WTC11 (cell line): ENCODE measurements around the gene FOXL2NB. TPM values are rescaled to one million over a fixed set of nuclear protein-coding genes. Genes with fewer than 3 reads are reported as not detected.

Experiments used
- ATAC-seq: fragments of 200-7000 bp; cut with Tn5 transposase; 2 replicates; pipeline ENCODE4 v1.10.0; 2021; ENCODE audit warnings: mild to moderate bottlenecking, moderate library complexity
- CTCF ChIA-PET: fragments of 300-600 bp; sonication (Branson Sonifier 250); formaldehyde crosslinking; loops from one replicate; lab custom pipeline; 2021; ENCODE audit warnings: antibody characterized with exemption; lab: Charles Lee
- POLR2A ChIA-PET: fragments of 350-600 bp; sonication (Branson Sonifier 250); formaldehyde crosslinking; loops from one replicate; lab custom pipeline; 2021; ENCODE audit warnings: antibody characterized with exemption; lab: Charles Lee
- DNase-seq: peaks from one replicate; pipeline ENCODE4 v3.0.0; 2021; ENCODE audit warnings: low spot score
- H3K27ac Mint-ChIP-seq: 2 replicates; pipeline ENCODE4 v1.8.0; 2021; ENCODE audit warnings: mixed read lengths
- H3K27me3 Mint-ChIP-seq: 2 replicates; pipeline ENCODE4 v1.8.0; 2021; ENCODE audit warnings: low read depth, mild to moderate bottlenecking, moderate library complexity, mixed read lengths
- H3K36me3 Mint-ChIP-seq: 2 replicates; pipeline ENCODE4 v1.8.0; 2021; ENCODE audit warnings: mixed read lengths
- H3K4me1 Mint-ChIP-seq: 2 replicates; pipeline ENCODE4 v1.8.0; 2022; ENCODE audit warnings: mixed read lengths
- H3K4me3 Mint-ChIP-seq: 2 replicates; pipeline ENCODE4 v1.8.0; 2021; ENCODE audit warnings: mild to moderate bottlenecking, moderate library complexity, mixed read lengths
- H3K9me3 Mint-ChIP-seq: 2 replicates; pipeline ENCODE4 v1.8.0; 2021; ENCODE audit warnings: mixed read lengths
- CREM ChIP-seq: sonication (generic); formaldehyde crosslinking; IDR thresholded peaks from 2 replicates; pipeline ENCODE4 v1.8.1; 2022; ENCODE audit warnings: mild to moderate bottlenecking, missing genetic modification reagents, moderate library complexity
- ESRRA ChIP-seq: sonication (generic); formaldehyde crosslinking; IDR thresholded peaks from 2 replicates; pipeline ENCODE4 v1.8.1; 2022; ENCODE audit warnings: mild to moderate bottlenecking, missing genetic modification reagents, borderline replicate concordance
- ETV6 ChIP-seq: sonication (generic); formaldehyde crosslinking; IDR thresholded peaks from 2 replicates; pipeline ENCODE4 v1.8.1; 2022; ENCODE audit warnings: mild to moderate bottlenecking, missing genetic modification reagents
- IRF2 ChIP-seq: sonication (generic); formaldehyde crosslinking; IDR thresholded peaks from 2 replicates; pipeline ENCODE4 v1.8.0; 2022; ENCODE audit warnings: low read depth, missing genetic modification reagents, borderline replicate concordance
- MLX ChIP-seq: sonication (generic); formaldehyde crosslinking; IDR thresholded peaks from 2 replicates; pipeline ENCODE4 v1.8.1; 2023; ENCODE audit warnings: mild to moderate bottlenecking, missing genetic modification reagents, moderate library complexity
- OVOL2 ChIP-seq: fragments of 250-450 bp; sonication (Bioruptor Pico); IDR thresholded peaks from 2 replicates; pipeline ENCODE4 v1.9.0; 2021; ENCODE audit warnings: mild to moderate bottlenecking, borderline replicate concordance
- SP1 ChIP-seq: sonication (generic); formaldehyde crosslinking; conservative IDR thresholded peaks from 2 replicates; pipeline ENCODE4 v1.8.1; 2022; ENCODE audit warnings: missing genetic modification reagents
- ZNF263 ChIP-seq: sonication (generic); formaldehyde crosslinking; IDR thresholded peaks from 2 replicates; pipeline ENCODE4 v1.8.1; 2022; ENCODE audit warnings: low read depth, mild to moderate bottlenecking, moderate library complexity, missing genetic modification reagents
- ZNF416 ChIP-seq: fragments of 250-450 bp; sonication (Bioruptor Pico); IDR thresholded peaks from 2 replicates; pipeline ENCODE4 v1.9.0; 2021; ENCODE audit warnings: mild to moderate bottlenecking, inconsistent platforms
- total RNA-seq: library from RNA; stranded (reverse); gene quantifications from 3 replicates; pipeline ENCODE4 v1.2.3, GENCODE V29; 2021
- TF ChIP-seq, protein P1 (sequence below): fragments of 250-450 bp; sonication (Bioruptor Pico); conservative IDR thresholded peaks from 2 replicates; pipeline ENCODE4 v1.9.0; 2021; ENCODE audit warnings: mild to moderate bottlenecking
- TF ChIP-seq, protein P2 (sequence below): sonication (generic); formaldehyde crosslinking; IDR thresholded peaks from 2 replicates; pipeline ENCODE4 v1.8.0; 2022; ENCODE audit warnings: missing genetic modification reagents
- TF ChIP-seq, protein P3 (sequence below): sonication (generic); formaldehyde crosslinking; IDR thresholded peaks from 2 replicates; pipeline ENCODE4 v1.8.0; 2023; ENCODE audit warnings: missing genetic modification reagents

The FOXL2NB gene
- total RNA-seq, 1 experiment from 2014 or later: 5.1 TPM

DNA sequence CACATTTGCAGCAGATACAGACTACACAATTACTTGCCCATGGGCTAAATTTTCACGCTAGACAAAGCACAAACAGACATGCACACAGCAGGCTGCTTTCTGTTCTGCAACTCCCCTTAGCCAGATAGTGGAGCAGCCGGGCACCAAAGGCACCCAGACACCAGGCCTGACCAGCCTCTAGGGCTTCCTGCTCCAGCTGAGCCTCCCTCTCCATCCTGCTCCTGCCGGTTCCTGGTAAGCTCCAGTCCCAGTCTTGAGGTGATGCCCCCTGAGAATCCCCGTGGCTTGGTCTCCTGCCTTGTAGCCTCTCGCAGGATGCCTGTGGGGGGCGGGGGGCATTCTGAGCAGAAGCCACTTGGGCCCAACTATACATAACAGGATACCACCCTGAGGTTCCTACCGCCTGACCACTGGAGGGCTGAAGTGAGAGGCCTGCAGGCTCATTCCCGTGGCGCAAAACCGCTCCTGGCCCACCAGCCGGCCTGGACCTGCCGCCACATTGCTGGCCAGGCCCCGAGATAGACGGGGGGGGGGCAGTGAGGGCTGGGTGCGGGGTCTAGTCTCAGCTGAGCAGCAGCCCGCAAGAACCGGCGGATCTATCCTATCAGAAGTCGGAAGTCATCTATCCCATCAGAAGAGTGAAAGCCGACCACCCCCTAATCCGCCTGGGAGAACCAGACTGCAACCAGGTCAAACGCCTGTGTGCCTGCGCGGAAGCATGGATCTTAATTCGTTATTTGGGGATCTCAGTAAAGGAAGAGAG, 4.0 kb upstream of the FOXL2NB start:
- DNase-seq: peak; percentile 51
- H3K27me3 Mint-ChIP-seq: peaks cover 98% of the 10 kb centered on the region
- CTCF ChIA-PET: interaction anchor here (1.0 to 5.0 kb wide), 4 partner anchors 18 to 386 kb away, joined by 5 to 24 read pairs (median 12); no protein-coding TSS in a partner anchor

DNA sequence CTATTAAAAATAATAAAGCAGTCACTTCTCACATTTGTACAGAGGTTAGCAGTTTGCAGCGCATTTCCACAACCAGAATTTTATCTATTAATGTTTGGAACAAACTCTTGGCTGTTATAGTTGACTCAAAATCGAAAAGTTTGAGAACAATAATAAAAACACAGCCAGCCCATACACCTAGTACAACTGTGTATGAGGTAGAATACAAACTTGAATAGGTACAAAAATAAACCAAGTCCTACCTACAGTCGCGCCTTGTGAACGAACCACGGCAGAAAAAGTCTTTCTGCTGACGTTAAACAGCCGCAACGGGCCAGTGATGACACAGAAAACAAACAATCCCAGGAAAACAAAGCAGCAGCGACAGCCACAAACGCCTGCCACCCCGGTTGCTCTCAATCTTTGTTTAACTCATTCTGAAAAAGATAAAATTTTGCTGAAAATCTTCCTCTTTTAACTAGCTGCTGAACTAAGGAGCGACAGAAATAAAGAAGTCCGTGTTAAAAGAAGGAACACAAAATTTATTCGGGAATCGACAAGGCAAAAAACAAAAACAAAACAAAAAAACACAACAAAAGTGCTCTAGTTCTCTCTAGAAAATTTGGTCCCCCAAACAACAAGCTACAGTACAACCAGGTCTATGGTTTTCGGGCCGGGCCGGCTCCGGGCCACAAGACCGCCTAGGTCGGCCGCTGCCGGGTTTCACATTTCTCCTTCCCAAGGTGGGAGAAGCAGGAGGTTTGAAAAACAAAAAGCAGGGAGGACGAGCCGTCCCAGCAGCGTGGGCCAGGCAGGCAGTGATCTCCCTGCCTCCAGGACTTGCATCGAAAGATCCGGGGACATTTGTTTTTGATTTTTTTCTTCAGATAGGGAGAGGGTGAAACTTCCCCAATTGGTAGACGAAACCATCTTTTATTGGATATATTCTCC, 3.0 kb upstream of the FOXL2NB start:
- no peaks in the 10 kb centered on the region; the same call in 1 of the 2 replicates for H3K36me3 Mint-ChIP-seq
- no peak overlapping the region for H3K27ac Mint-ChIP-seq
- H3K4me1 Mint-ChIP-seq: peaks cover 52% of the 10 kb centered on the region
- POLR2A ChIA-PET: no interaction called here
- no peaks in the 10 kb centered on the region for H3K9me3 Mint-ChIP-seq
- TF ChIP-seq, protein P1, sequence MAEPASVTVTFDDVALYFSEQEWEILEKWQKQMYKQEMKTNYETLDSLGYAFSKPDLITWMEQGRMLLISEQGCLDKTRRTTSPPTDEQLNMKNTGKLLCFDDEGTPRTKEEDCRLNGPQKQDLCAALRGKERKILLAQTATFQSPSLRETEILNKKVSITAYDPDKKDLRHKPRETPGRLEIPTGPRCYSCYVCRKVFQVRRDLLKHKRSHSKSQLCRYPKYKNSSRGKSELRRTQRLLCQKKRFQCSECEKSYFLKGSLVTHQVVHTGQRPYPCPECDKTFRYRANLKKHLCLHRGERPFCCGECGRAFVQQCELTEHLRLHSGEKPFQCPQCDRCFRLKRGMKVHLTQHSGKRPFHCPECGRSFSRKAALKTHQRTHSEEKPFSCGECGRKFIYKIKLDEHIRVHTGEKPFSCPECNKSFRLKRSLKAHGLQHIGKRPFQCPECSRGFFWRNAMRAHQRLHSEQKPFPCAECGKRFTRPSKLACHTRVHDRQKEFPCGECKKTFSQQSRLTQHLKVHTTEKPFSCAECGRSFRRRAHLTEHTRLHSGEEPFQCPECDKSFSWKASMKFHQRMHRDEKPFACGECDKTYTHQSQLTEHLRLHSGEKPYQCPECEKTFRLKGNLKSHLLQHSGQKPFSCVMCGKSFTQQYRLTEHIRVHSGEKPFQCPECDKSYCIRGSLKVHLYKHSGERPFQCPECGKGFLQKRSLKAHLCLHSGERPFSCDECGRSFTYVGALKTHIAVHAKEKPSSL (CRISPR knock-in tag): no peak
- TF ChIP-seq, protein P2, sequence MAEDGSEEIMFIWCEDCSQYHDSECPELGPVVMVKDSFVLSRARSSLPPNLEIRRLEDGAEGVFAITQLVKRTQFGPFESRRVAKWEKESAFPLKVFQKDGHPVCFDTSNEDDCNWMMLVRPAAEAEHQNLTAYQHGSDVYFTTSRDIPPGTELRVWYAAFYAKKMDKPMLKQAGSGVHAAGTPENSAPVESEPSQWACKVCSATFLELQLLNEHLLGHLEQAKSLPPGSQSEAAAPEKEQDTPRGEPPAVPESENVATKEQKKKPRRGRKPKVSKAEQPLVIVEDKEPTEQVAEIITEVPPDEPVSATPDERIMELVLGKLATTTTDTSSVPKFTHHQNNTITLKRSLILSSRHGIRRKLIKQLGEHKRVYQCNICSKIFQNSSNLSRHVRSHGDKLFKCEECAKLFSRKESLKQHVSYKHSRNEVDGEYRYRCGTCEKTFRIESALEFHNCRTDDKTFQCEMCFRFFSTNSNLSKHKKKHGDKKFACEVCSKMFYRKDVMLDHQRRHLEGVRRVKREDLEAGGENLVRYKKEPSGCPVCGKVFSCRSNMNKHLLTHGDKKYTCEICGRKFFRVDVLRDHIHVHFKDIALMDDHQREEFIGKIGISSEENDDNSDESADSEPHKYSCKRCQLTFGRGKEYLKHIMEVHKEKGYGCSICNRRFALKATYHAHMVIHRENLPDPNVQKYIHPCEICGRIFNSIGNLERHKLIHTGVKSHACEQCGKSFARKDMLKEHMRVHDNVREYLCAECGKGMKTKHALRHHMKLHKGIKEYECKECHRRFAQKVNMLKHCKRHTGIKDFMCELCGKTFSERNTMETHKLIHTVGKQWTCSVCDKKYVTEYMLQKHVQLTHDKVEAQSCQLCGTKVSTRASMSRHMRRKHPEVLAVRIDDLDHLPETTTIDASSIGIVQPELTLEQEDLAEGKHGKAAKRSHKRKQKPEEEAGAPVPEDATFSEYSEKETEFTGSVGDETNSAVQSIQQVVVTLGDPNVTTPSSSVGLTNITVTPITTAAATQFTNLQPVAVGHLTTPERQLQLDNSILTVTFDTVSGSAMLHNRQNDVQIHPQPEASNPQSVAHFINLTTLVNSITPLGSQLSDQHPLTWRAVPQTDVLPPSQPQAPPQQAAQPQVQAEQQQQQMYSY (CRISPR knock-in tag): peak; percentile 92
- TF ChIP-seq CREM (no peak), MLX (CRISPR knock-in tag) (no peak), ZNF416 (CRISPR knock-in tag) (no peak), ZNF263 (CRISPR knock-in tag) (no peak), ESRRA (no peak), SP1 (CRISPR knock-in tag) (no peak), OVOL2 (no peak)
- peaks cover 98% of the 10 kb centered on the region for H3K27me3 Mint-ChIP-seq
- peak overlapping the region; percentile 80 for H3K4me3 Mint-ChIP-seq
- ATAC-seq: no peak
- CTCF ChIA-PET: interaction anchor here (0.7 to 9.6 kb wide), 7 partner anchors 5 to 385 kb away, joined by 5 to 158 read pairs (median 9); no protein-coding TSS in a partner anchor
- DNase-seq: peak; percentile 60

More for the DNA sequence above, 4.0 kb upstream of the FOXL2NB start:
- H3K9me3 Mint-ChIP-seq: no peaks in the 10 kb centered on the region
- H3K4me1 Mint-ChIP-seq: peaks cover 51% of the 10 kb centered on the region
- POLR2A ChIA-PET: interaction anchor here (1.0 kb wide), 1 partner anchor 9 kb away, joined by 4 read pairs; no protein-coding TSS in a partner anchor
- no peak overlapping the region for H3K27ac Mint-ChIP-seq
- peak overlapping the region; percentile 80 for H3K4me3 Mint-ChIP-seq
- peak; percentile 0; the same call in 1 of the 2 replicates for ATAC-seq
- no peak for TF ChIP-seq ETV6
- TF ChIP-seq IRF2 (CRISPR knock-in tag): no peak
- TF ChIP-seq, protein P2 (CRISPR knock-in tag): peak; percentile 80
- TF ChIP-seq, protein P3, sequence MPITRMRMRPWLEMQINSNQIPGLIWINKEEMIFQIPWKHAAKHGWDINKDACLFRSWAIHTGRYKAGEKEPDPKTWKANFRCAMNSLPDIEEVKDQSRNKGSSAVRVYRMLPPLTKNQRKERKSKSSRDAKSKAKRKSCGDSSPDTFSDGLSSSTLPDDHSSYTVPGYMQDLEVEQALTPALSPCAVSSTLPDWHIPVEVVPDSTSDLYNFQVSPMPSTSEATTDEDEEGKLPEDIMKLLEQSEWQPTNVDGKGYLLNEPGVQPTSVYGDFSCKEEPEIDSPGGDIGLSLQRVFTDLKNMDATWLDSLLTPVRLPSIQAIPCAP (CRISPR knock-in tag): 0 out of 2 replicates have a peak, but pooled peaks have one; percentile 20
- H3K36me3 Mint-ChIP-seq: no peaks in the 10 kb centered on the region; the same call in 1 of the 2 replicates
